Endothelial cell of umbilical vein (primary cell): ENCODE data around the gene OR4K17. TPM values are rescaled to one million over a fixed set of nuclear protein-coding genes. Genes with fewer than 3 reads are reported as not detected.

Experiments used
- Bru-seq: library from RNA; stranded (reverse); fragments of 400-500 nt; gene quantifications from one replicate; lab custom pipeline; 2021; lab: Mats Ljungman, UMichigan
- BruChase-seq, 2 experiments: library from RNA; stranded (reverse); fragments of 400-500 nt; gene quantifications; one replicate each; lab custom pipeline; 2021; lab: Mats Ljungman, UMichigan
- BruUV-seq: library from RNA; stranded (reverse); fragments of 400-500 nt; replicated peaks from 2 replicates; lab custom pipeline; 2021; lab: Mats Ljungman, UMichigan
- CTCF ChIA-PET: fragments of 300-600, 350-600 bp; sonication (Branson Sonifier 250); formaldehyde crosslinking; loops from one replicate; lab custom pipeline; 2021; ENCODE audit warnings: antibody characterized with exemption, inconsistent platforms; lab: Charles Lee
- POLR2A ChIA-PET: fragments of 300-600, 350-600 bp; sonication (Branson Sonifier 250); formaldehyde crosslinking; loops from one replicate; lab custom pipeline; 2021; ENCODE audit warnings: antibody characterized with exemption, inconsistent platforms; lab: Charles Lee
- DNase-seq: peaks from one replicate; pipeline ENCODE4 v3.0.0-alpha.2; 2011; ENCODE audit warnings: low read depth, low spot score
- FAIRE-seq: peaks from 2 replicates; lab custom pipeline; 2011; peaks lifted over from hg19 to GRCh38; lab: Jason Lieb, UNC
- H2AFZ ChIP-seq: 2 replicates; pipeline ENCODE4 v1.6.0; 2012; ENCODE audit warnings: low read depth, low read length, control low read depth, inconsistent platforms
- H3K27ac ChIP-seq: 2 replicates; pipeline ENCODE4 v1.5.1; 2011; ENCODE audit warnings: low read depth, mild to moderate bottlenecking, control low read depth, low read length, moderate library complexity; ENCODE audit not compliant: insufficient read depth
- H3K27me3 ChIP-seq, 2 experiments: 2 replicates each; pipeline versions ENCODE4 v1.6.0 to v1.6.1; 2011; ENCODE audit warnings: low read length in 2 of 2, mixed read lengths in 1 of 2; ENCODE audit not compliant: control insufficient read depth in 2 of 2, insufficient read depth in 2 of 2
- H3K36me3 ChIP-seq, 2 experiments: 2 replicates in 1 of 2; 3 replicates in 1 of 2; pipeline ENCODE4 v1.5.1; 2011; ENCODE audit warnings: low read length in 2 of 2, mild to moderate bottlenecking in 1 of 2, moderate library complexity in 1 of 2; ENCODE audit not compliant: control insufficient read depth in 2 of 2, insufficient read depth in 2 of 2; ENCODE audit errors: extremely low read depth in 1 of 2
- H3K4me1 ChIP-seq: 3 replicates; pipeline ENCODE4 v1.5.1; 2011; ENCODE audit warnings: mild to moderate bottlenecking, low read length; ENCODE audit not compliant: control insufficient read depth, insufficient read depth; ENCODE audit errors: extremely low read depth
- H3K4me2 ChIP-seq: 2 replicates; pipeline ENCODE4 v1.6.1; 2011; ENCODE audit warnings: low read length, control low read depth, mixed read lengths; ENCODE audit not compliant: insufficient read depth
- H3K4me3 ChIP-seq, 3 experiments: fragments of 200-600 bp in 1 of 3; sonication (generic), shearing (Covaris generic) in 1 of 3; replicated peaks in 1 of 3; 2 replicates each; pipeline ENCODE4 v1.5.1; 2011 to 2016; ENCODE audit warnings: control low read depth in 3 of 3, low read length in 3 of 3, mild to moderate bottlenecking in 2 of 3, inconsistent platforms in 1 of 3, low read depth in 1 of 3, moderate library complexity in 1 of 3; ENCODE audit not compliant: insufficient read depth in 1 of 3
- H3K79me2 ChIP-seq: 2 replicates; pipeline ENCODE4 v1.6.0; 2012; ENCODE audit warnings: low read length, inconsistent platforms; ENCODE audit not compliant: control insufficient read depth, insufficient read depth
- H3K9ac ChIP-seq: replicated peaks from 2 replicates; pipeline ENCODE3; 2011; ENCODE audit warnings: low read length, control low read depth; ENCODE audit not compliant: insufficient read depth; ENCODE audit errors: extremely low read depth
- H3K9me1 ChIP-seq: replicated peaks from 3 replicates; pipeline ENCODE4 v1.6.0; 2011; ENCODE audit warnings: mild to moderate bottlenecking, low read length; ENCODE audit not compliant: control insufficient read depth, insufficient read depth; ENCODE audit errors: extremely low read depth
- H3K9me3 ChIP-seq: replicated peaks from 2 replicates; pipeline ENCODE4 v1.5.1; 2012; ENCODE audit warnings: low read length, inconsistent platforms; ENCODE audit not compliant: control insufficient read depth, insufficient read depth
- H4K20me1 ChIP-seq: replicated peaks from 2 replicates; pipeline ENCODE3; 2011; ENCODE audit warnings: mild to moderate bottlenecking, low read length; ENCODE audit not compliant: control insufficient read depth, insufficient read depth; ENCODE audit errors: extremely low read depth
- CTCF ChIP-seq, 2 donors: IDR thresholded peaks; 1 replicate in 1 of 2; 2 replicates in 1 of 2; pipeline ENCODE4 v1.5.1; 2011; ENCODE audit warnings: low read length in 2 of 2, mild to moderate bottlenecking in 2 of 2, moderate library complexity in 2 of 2, control low read depth in 1 of 2, inconsistent platforms in 1 of 2, low read depth in 1 of 2; ENCODE audit not compliant: insufficient read depth in 1 of 2; ENCODE audit errors: extremely low read depth in 1 of 2
- EZH2 ChIP-seq: IDR thresholded peaks from 2 replicates; pipeline ENCODE4 v1.6.1; 2012; ENCODE audit warnings: borderline replicate concordance, low read depth, mild to moderate bottlenecking, moderate library complexity, low read length, inconsistent platforms; ENCODE audit not compliant: severe bottlenecking
- FOS ChIP-seq: IDR thresholded peaks from 2 replicates; pipeline ENCODE4 v1.6.1; 2011; ENCODE audit warnings: mild to moderate bottlenecking, low read length, moderate library complexity, borderline replicate concordance; ENCODE audit not compliant: insufficient read depth
- GATA2 ChIP-seq: IDR thresholded peaks from 2 replicates; pipeline ENCODE4 v1.7.0; 2011; ENCODE audit warnings: low read depth, mild to moderate bottlenecking, moderate library complexity, mixed read lengths, low read length; ENCODE audit not compliant: insufficient read length, insufficient read depth
- JUN ChIP-seq: IDR thresholded peaks from 2 replicates; pipeline ENCODE4 v1.6.1; 2011; ENCODE audit warnings: borderline replicate concordance, low read depth; ENCODE audit not compliant: insufficient read length, insufficient read depth
- MAX ChIP-seq: IDR thresholded peaks from 2 replicates; pipeline ENCODE4 v1.6.1; 2011; ENCODE audit not compliant: insufficient read depth, insufficient read length
- MYC ChIP-seq: IDR thresholded peaks from one replicate; pipeline ENCODE4 v1.6.1; 2011; ENCODE audit warnings: mild to moderate bottlenecking, low read depth, low read length
- POLR2A ChIP-seq: IDR thresholded peaks from 2 replicates; pipeline ENCODE4 v1.6.1; 2012; ENCODE audit warnings: low read depth, mild to moderate bottlenecking, control low read depth, low read length
- POLR2AphosphoS5 ChIP-seq: IDR thresholded peaks from 2 replicates; pipeline ENCODE4 v1.6.1; 2012; ENCODE audit warnings: low read depth, mild to moderate bottlenecking, control low read depth, low read length, moderate library complexity; ENCODE audit not compliant: insufficient read depth
- dilution Hi-C: fragments of 300-500 bp; cut with MboI; formaldehyde crosslinking; loops from one replicate; pipeline ENCODE4 v1.15.0; 2019; ENCODE audit warnings: low sequenced_read_pairs; ENCODE audit not compliant: extremely low pct_ligation_motif_present
- intact Hi-C: fragments of 100-400 bp; cut with micrococcal nuclease; formaldehyde crosslinking; loops from one replicate; pipeline ENCODE4 v1.10.0; 2022
- long read RNA-seq: library from polyadenylated mRNA; stranded (forward); transcript quantifications from one replicate; pipeline ENCODE4 v2.0.0, GENCODE V29; 2021
- polyA minus RNA-seq, 3 experiments: library from RNA; depleted of rRNA, polyadenylated mRNA; stranded (reverse); fragments of >200 nt; gene quantifications; 1 replicate in 1 of 3; 2 replicates in 2 of 3; pipeline ENCODE4 v1.2.3, GENCODE V29; 2011
- polyA plus RNA-seq, 4 experiments: library from polyadenylated mRNA; depleted of rRNA in 3 of 4; stranded (reverse) in 3 of 4; unstranded in 1 of 4; fragments of >200 nt; gene quantifications; 2 replicates each; pipeline versions ENCODE4 v1.2.1 to v1.2.3, GENCODE V29; 2011 to 2012; ENCODE audit warnings: missing spikeins in 1 of 4
- total RNA-seq: library from RNA; stranded (reverse); gene quantifications from 2 replicates; pipeline ENCODE4 v1.2.3, GENCODE V29; 2021

The OR4K17 gene
- total RNA-seq = not detected in 2 replicates
- polyA plus RNA-seq = not detected in 2 replicates
- polyA plus RNA-seq (2011; cell fraction: cytosol; rRNA removed) = not detected in 2 replicates
- not detected in 2 replicates for polyA plus RNA-seq (2011; cell fraction: nucleus; rRNA removed)
- not detected in 2 replicates for polyA plus RNA-seq (2012)
- not detected in 2 replicates for polyA minus RNA-seq
- not detected for polyA minus RNA-seq (2011; cell fraction: cytosol; rRNA and poly(A)+ RNA removed)
- not detected in 2 replicates for polyA minus RNA-seq (2011; cell fraction: nucleus; rRNA and poly(A)+ RNA removed)
- not detected for Bru-seq, nascent RNA
- not detected for BruChase-seq, experiment 1, labeled RNA remaining after a 6-hour chase
- BruChase-seq, experiment 2, labeled RNA remaining after a 2-hour chase = not detected
- long read RNA-seq = 0 reads

DNA sequence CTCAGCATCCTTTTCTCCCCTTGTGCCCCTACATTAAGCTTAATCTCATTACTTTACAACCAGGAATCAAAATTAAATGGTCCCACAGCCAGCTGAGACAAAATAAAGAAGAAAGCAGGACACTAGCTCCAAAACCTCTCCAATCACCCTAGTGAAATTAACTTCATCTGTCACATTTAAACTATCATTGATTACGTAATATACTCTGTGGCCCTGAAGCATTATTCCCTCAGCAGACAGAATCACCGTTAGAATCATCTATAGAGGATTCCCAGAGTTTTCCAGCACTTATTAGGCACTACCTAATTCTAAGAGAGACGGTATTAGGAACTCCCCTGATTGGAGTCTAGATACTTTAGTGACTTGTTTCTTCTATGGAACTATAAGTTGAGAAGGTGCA, at the start of gene OR4K17:
TSS of gene OR4K17 (plus strand) at position 302 of the 400 bp plus-strand sequence. CDS start 6,761 bp downstream, outside the sequence.
- dilution Hi-C loops (no loop called here), intact Hi-C loops (no loop called here)
- Histone ChIP-seq H2AFZ (no peak within 1 kb of the TSS), H4K20me1 (no peaks in the 10 kb centered on the region), H3K9me1 (no peaks in the 10 kb centered on the region), H3K9me3 (peaks cover 2% of the 10 kb centered on the region), H3K9ac (no peak within 1 kb of the TSS), H3K27ac (no peak within 1 kb of the TSS), H3K4me1 (no peaks in the 10 kb centered on the region), H3K27me3 (no peaks in the 10 kb centered on the region), H3K36me3 (no peaks in the 10 kb centered on the region), H3K79me2 (no peaks in the 10 kb centered on the region), H3K4me2 (no peak within 1 kb of the TSS), H3K4me3 (no peak within 1 kb of the TSS)
- POLR2A ChIA-PET = no interaction called here
- DNase-seq (no peak), FAIRE-seq (no peak)
- CTCF ChIA-PET = no interaction called here
- no TSS peak for BruUV-seq
- TF ChIP-seq JUN = no peak
- TF ChIP-seq MYC = no peak
- no peak for TF ChIP-seq POLR2A
- no peak for TF ChIP-seq GATA2
- TF ChIP-seq POLR2AphosphoS5 = no peak
- TF ChIP-seq EZH2 = no peak
- TF ChIP-seq MAX = no peak
- no peak for TF ChIP-seq CTCF (IDR thresholded peaks at IDR 0.05; ENCODE audit: extremely low read depth in 1 of 2, insufficient read depth in 1 of 2, low read depth in 1 of 2, low read length in 2 of 2)
- no peak for TF ChIP-seq FOS
